GM19463 (cell line): ENCODE measurements around the gene SCYL3.

Experiments used
- ATAC-seq: cut with Tn5 transposase; IDR thresholded peaks from one replicate; pipeline ENCODE4 v1.9.1; 2021; ENCODE audit warnings: mild to moderate bottlenecking, moderate library complexity; ENCODE audit not compliant: unreplicated experiment

SCYL3 gene

DNA sequence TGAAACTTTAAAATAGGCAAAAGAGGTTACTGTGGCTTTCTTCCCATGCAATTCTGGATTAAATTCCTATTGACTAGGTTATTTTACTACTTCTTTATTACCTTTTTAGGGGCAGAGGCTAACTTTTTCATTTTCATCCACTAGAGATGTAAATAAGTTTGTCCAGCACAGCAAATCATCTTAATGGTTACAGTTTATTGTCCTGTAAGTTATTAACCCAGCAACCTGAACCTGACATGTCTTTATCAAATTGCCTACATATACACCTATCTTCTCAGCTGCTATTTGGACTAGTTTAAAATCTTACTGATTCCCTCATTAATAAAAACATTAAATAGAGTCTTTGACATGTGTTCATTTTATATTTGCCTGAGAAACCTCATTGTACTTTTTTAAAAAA is 6.9 kb upstream of the SCYL3 start:
- no peak for ATAC-seq

DNA sequence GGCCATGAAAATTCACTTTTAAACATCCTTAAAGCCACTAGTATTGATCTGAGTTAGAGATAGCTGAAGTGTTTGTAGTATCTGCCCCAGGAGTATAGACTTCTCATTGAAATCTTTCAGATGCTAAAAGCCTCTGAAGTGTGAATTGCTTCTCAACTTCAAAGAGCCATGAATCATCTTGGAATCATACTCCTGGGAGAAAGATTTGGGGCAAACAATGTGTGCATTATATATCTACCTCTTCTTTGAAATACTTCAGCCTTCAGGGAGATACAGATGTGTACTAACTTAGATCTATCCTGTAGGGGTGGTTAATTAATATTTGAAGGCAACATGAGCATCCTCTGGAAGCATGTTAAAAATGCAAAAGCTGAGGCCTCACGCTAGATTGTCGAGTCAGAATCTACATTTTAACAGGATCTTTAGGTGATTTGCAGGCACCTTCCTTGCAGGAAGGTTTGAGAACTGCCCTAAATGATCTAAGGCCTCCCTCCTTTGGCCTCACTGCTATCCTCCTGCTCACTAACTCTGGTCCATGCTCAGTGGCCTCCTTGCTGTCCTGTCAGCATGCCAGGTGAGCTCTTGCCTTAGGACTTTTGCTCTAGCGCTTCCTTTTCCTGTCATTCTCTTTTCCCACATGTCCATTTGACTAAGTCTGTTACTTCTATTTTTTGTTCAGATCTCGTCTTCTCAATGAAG is 6.0 kb upstream of the SCYL3 start:
- no peak for ATAC-seq

DNA sequence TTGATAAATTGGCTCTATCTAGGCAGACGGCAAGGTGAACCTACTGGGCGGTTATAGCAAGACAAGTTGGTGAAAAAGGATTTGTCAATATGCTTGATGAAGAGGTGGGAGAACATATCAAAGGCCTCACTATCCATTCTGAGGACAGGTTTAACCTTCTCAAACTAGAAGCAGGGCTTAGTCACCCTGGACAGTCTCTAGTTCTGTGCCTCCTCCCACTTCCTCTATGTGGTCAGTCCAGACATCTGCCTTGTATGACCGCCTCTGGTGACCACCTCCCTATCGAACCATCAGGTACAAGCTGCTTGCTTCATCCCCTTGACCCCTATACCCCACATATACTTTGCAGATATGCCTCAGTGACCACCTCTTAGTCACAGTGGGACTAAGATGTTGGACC is 2.3 kb upstream of the SCYL3 start:
- no peak for ATAC-seq

DNA sequence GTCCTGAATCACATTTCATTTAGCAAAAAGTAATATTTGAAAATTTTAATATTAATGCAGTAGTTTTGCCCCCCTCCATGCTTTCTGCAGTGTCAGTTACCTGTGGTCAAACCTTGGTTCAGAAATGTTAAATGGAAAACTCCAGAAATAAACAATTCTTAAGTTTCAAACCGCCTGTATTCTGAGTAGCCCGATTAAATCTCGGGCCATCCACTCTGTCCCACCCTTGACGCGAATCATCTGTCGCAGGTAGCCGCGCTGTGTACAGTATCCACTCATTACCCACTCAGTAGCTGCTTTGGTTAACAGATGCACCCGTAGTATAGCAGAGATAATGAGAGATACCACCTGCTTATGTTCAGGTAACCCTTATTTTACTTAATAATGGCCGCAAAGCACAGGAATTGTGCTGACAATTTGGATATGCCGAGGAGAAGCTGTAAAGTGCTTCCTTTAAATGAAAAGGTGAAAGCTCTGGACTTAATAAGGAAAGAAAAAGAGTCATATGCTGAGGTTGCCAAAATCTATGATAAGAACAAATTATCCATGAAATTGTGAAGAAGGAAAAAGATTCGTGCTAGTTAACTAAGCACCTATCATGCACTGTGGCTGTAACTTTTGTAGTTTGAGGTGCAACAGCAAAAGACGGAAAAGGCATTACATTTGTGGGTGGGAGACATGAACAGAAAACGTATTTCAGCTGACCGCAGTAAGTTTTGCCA is 889 bp upstream of the SCYL3 start:
- no peak for ATAC-seq

DNA sequence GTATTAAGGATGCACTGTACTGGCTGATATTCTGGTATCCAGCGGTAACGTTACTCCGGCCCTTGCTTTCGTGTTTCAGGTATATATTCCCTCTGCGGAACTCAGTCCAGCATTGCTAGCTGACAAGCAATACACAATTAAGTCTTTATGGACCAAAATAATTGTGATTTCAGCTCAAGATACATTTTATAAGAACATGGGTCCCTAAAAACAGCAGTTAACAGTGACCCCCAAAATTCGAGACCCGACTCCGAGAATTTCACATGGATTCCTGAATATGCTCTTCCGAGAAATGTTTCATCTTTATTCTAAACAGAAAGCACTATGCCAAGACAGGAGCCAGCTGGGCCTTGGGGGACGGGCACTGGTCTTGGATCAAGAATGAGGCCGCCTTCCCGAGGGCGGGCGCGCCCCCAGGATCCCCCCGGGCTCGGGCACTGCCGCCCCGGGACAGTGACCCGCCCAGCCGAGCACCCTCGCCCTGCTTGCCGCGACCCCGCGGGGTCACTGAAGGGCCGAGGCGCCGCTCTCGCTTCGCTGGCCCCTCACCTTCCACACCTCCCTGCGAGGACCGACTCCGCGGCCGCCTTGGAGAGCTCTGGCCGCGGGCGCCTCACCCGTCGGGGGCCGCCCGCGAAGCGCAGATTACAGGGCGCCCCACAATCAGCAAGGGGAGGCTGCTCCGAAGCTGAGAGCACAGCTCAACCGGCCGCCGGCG is 610 bp downstream of the SCYL3 start:
- ATAC-seq: peak; percentile 13

- no peak for ATAC-seq
These were observed 1.3 kb downstream of the SCYL3 start for GRCh38 chr1:169892176-169892926.

GRCh38 chr1:169891539-169891885 is 2.2 kb downstream of the SCYL3 start:
- no peak for ATAC-seq

GRCh38 chr1:169890761-169891538 is 2.7 kb downstream of the SCYL3 start:
- peak; percentile 20 for ATAC-seq

GRCh38 chr1:169889871-169890270 is 3.8 kb downstream of the SCYL3 start:
- no peak for ATAC-seq

GRCh38 chr1:169886931-169887330 is 6.8 kb downstream of the SCYL3 start:
- no peak for ATAC-seq

DNA sequence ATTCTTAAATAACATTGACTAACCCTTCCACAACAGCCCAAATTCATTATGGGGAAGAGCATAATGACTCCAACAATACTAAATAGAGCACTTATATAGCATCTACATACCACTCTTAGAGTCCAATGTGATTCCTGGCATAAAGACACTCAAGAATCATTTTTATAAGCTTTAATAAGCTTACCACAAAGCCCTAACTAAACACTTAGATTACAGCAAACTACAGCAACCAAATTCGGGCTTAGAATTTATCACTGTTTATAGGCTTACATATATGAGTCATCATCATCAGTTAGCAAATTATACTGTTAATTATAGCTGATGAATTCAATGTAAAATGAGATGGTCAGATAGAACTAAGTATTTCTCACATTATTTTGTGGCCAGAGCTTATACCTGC is 7.3 kb downstream of the SCYL3 start:
- ATAC-seq: no peak

- ATAC-seq: no peak
These were observed 8.5 kb downstream of the SCYL3 start for GRCh38 chr1:169885207-169885606.

- ATAC-seq: no peak
These were observed 9.1 kb downstream of the SCYL3 start for GRCh38 chr1:169884634-169885033.

- ATAC-seq: no peak
These were observed 11.6 kb downstream of the SCYL3 start for GRCh38 chr1:169882039-169882511.

- ATAC-seq: no peak
These were observed 14.5 kb downstream of the SCYL3 start for GRCh38 chr1:169879034-169879840.

DNA sequence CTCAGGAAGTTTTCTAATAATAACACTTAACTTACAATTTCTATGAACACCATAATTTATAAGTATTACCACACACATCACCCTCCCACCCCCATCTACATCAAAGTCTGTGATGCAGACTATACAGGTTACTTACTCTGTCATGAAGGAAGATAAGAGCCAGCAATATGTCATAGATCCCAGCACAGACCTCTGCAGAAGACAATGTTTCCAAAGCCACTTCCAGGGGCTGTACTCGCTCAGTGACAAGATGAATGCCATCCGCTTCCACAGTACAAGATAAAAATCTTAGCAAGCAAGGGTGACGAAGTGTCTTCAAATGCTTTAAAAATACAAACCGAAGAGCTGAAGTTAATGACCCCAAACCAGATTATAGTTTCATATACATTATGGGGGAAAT is 15.2 kb downstream of the SCYL3 start:
- no peak for ATAC-seq

DNA sequence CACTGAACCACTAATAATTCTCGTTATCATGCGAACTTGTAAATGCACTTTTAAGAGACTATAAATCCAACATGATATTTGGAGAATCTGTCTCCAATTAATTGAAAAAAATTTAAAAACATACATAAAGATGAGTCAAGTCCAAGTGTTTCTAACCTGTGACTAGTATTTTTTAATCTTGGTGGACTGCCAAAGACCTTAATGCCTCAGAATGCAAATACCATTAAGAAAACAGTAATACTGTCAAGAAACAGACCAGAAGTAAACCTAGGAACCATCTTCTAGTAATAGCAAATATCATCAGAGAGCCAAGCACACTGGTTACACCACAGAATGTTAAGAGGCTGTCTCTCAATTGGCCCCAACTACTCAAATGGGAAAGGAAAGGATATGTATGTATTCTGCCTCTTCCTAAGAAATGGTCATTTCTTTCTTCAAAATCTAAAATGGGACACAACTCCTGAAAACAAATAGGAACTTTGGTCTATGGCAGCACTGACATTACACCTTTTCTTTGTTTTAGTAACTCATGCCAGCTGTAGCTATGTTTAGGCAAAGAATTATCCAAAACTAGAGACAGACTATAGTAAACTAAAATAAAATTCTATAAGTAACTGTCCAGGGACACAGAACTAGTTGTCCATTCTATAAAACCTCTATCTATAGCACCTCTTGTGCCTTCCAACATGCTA is 15.8 kb downstream of the SCYL3 start:
- no peak for ATAC-seq

DNA sequence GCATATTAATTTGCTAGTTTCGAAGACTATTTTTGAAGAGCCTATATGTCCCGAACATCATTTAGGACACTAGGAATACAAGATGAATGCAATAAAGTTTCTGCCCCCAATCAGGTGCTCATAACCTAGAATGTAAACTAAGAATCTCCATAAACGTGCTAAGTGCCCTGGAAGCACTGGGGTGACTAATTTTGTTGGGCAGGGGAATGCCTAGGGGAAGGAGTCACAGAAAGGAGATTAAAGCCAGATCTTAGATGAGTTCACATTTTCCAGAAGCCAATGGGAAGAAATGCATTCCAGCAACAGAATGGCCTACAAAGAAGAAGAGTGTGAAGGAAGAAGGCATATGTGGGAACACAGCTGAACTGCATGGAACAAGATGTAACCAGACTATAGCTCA is 19.5 kb downstream of the SCYL3 start:
- ATAC-seq: no peak

GRCh38 chr1:169873582-169874199 is 20.0 kb downstream of the SCYL3 start:
- ATAC-seq: no peak
